HepG2 (cell line): ENCODE results near the gene ISOC2. TPM values are rescaled to one million over a fixed set of nuclear protein-coding genes. Genes with fewer than 3 reads are reported as not detected.
A peak's percentile ranks its signal among the peaks of the same experiment; 100 is the strongest.

ENCODE experiments used
- DBP ChIP-seq: sonication (generic); formaldehyde crosslinking; IDR thresholded peaks from 2 replicates; pipeline ENCODE4 v1.4.0; 2020; ENCODE audit warnings: missing genetic modification reagents; ENCODE audit errors: not compliant biosample characterization
- GTF3A ChIP-seq: sonication (generic); formaldehyde crosslinking; conservative IDR thresholded peaks from 2 replicates; pipeline ENCODE4 v1.4.0; 2020; ENCODE audit warnings: mild to moderate bottlenecking, missing genetic modification reagents
- HNF4A ChIP-seq: sonication (generic); formaldehyde crosslinking; IDR thresholded peaks from 2 replicates; pipeline ENCODE4 v1.4.0; 2020; ENCODE audit warnings: missing genetic modification reagents
- MAFK ChIP-seq, 2 experiments: IDR thresholded peaks in 1 of 2; conservative IDR thresholded peaks in 1 of 2; 2 replicates each; pipeline ENCODE4 v1.6.1; 2011; ENCODE audit warnings: improper control_type of control experiment in 2 of 2, low read length in 2 of 2
- MTF1 ChIP-seq: sonication (generic); formaldehyde crosslinking; IDR thresholded peaks from 2 replicates; pipeline ENCODE4 v1.5.0; 2020; ENCODE audit warnings: missing genetic modification reagents
- NFE2L2 ChIP-seq: fragments of 150-350 bp; IDR thresholded peaks from 2 replicates; pipeline ENCODE4 v1.6.1; 2014; ENCODE audit warnings: low read length
- RFXANK ChIP-seq: IDR thresholded peaks from 2 replicates; pipeline ENCODE4 v1.6.1; 2016
- TOE1 ChIP-seq: sonication (generic); formaldehyde crosslinking; IDR thresholded peaks from 2 replicates; pipeline ENCODE4 v1.4.0; 2020; ENCODE audit warnings: mild to moderate bottlenecking, missing genetic modification reagents
- ZNF10 ChIP-seq: sonication (generic); formaldehyde crosslinking; IDR thresholded peaks from 2 replicates; pipeline ENCODE4 v1.4.0; 2020; ENCODE audit warnings: mild to moderate bottlenecking, low read depth, missing genetic modification reagents, borderline replicate concordance
- ZNF232 ChIP-seq: sonication (generic); formaldehyde crosslinking; IDR thresholded peaks from 2 replicates; pipeline ENCODE4 v1.4.0; 2020; ENCODE audit warnings: missing genetic modification reagents, borderline replicate concordance
- ZNF652 ChIP-seq: IDR thresholded peaks from 2 replicates; pipeline ENCODE4 v1.6.1; 2016; ENCODE audit warnings: low read depth, borderline replicate concordance
- polyA plus RNA-seq, 8 experiments: library from polyadenylated mRNA; depleted of rRNA in 3 of 8; stranded (reverse) in 7 of 8; unstranded in 1 of 8; fragments of >200 nt; fragmentation: Illumina TruSeq in 4 of 8; extraction: Trizol in 4 of 8; gene quantifications; 2 replicates each; pipeline versions ENCODE4 v1.2.1 to v1.2.3, GENCODE V29; 2011 to 2016; ENCODE audit warnings: low read depth in 4 of 8, missing spikeins in 1 of 8, mixed read lengths in 1 of 8; ENCODE audit not compliant: insufficient read depth in 1 of 8
- total RNA-seq, 5 experiments: library from RNA; depleted of rRNA; stranded (reverse); fragments of >200 nt; fragmentation: Illumina TruSeq; extraction: Trizol; gene quantifications; 2 replicates each; pipeline ENCODE4 v1.2.3, GENCODE V29; 2016; ENCODE audit warnings: low read depth in 1 of 5
- TF ChIP-seq, protein P1 (sequence below), 2 experiments: sonication (generic) in 1 of 2; formaldehyde crosslinking in 1 of 2; IDR thresholded peaks; 2 replicates each; pipeline versions ENCODE4 v1.4.0 to v1.6.1; 2016 to 2020; ENCODE audit warnings: borderline replicate concordance in 1 of 2, low read depth in 1 of 2, mild to moderate bottlenecking in 1 of 2, missing genetic modification reagents in 1 of 2
- TF ChIP-seq, protein P2 (sequence below): sonication (generic); formaldehyde crosslinking; IDR thresholded peaks from 2 replicates; pipeline ENCODE4 v1.4.0; 2020; ENCODE audit warnings: missing genetic modification reagents, borderline replicate concordance
- TF ChIP-seq, protein P3 (sequence below): sonication (generic); formaldehyde crosslinking; IDR thresholded peaks from 2 replicates; pipeline ENCODE4 v1.8.0; 2022; ENCODE audit warnings: mild to moderate bottlenecking, missing genetic modification reagents, borderline replicate concordance
- TF ChIP-seq, protein P4 (sequence below): sonication (generic); formaldehyde crosslinking; IDR thresholded peaks from 2 replicates; pipeline ENCODE4 v1.4.0; 2020; ENCODE audit warnings: missing genetic modification reagents, borderline replicate concordance

Gene ISOC2
- total and polyA plus RNA-seq, 2 of the 13 experiments (the other 11 are each of a cell fraction or from before 2014, with no cell fraction given) = 76.8 to 105 TPM

GRCh38 chr19:55460670-55461258 lies 678 bp downstream of the ISOC2 start (continued):
- TF ChIP-seq, protein P1, sequence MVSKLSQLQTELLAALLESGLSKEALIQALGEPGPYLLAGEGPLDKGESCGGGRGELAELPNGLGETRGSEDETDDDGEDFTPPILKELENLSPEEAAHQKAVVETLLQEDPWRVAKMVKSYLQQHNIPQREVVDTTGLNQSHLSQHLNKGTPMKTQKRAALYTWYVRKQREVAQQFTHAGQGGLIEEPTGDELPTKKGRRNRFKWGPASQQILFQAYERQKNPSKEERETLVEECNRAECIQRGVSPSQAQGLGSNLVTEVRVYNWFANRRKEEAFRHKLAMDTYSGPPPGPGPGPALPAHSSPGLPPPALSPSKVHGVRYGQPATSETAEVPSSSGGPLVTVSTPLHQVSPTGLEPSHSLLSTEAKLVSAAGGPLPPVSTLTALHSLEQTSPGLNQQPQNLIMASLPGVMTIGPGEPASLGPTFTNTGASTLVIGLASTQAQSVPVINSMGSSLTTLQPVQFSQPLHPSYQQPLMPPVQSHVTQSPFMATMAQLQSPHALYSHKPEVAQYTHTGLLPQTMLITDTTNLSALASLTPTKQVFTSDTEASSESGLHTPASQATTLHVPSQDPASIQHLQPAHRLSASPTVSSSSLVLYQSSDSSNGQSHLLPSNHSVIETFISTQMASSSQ (IDR thresholded peaks at IDR 0.05; ENCODE audit: low read depth) = 0 out of 2 replicates have a peak, but pooled peaks have one; percentile 13
- TF ChIP-seq, protein P1 (CRISPR knock-in tag; IDR thresholded peaks at IDR 0.05; ENCODE audit: borderline replicate concordance) = no peak
- TF ChIP-seq ZNF232 (no peak), ZNF10 (CRISPR knock-in tag) (no peak), MAFK (conservative IDR thresholded peaks at IDR 0.05 in 1 of 2, IDR thresholded peaks at IDR 0.05 in 1 of 2; ENCODE audit: low read length in 2 of 2) (no peak), NFE2L2 (no peak), TOE1 (no peak), DBP (peak; percentile 6), HNF4A (CRISPR knock-in tag) (peak; percentile 19; the same call in 1 of the 2 replicates), GTF3A (CRISPR knock-in tag) (no peak), ZNF652 (no peak), RFXANK (CRISPR knock-in tag) (no peak), MTF1 (CRISPR knock-in tag) (no peak)
- TF ChIP-seq, protein P2, sequence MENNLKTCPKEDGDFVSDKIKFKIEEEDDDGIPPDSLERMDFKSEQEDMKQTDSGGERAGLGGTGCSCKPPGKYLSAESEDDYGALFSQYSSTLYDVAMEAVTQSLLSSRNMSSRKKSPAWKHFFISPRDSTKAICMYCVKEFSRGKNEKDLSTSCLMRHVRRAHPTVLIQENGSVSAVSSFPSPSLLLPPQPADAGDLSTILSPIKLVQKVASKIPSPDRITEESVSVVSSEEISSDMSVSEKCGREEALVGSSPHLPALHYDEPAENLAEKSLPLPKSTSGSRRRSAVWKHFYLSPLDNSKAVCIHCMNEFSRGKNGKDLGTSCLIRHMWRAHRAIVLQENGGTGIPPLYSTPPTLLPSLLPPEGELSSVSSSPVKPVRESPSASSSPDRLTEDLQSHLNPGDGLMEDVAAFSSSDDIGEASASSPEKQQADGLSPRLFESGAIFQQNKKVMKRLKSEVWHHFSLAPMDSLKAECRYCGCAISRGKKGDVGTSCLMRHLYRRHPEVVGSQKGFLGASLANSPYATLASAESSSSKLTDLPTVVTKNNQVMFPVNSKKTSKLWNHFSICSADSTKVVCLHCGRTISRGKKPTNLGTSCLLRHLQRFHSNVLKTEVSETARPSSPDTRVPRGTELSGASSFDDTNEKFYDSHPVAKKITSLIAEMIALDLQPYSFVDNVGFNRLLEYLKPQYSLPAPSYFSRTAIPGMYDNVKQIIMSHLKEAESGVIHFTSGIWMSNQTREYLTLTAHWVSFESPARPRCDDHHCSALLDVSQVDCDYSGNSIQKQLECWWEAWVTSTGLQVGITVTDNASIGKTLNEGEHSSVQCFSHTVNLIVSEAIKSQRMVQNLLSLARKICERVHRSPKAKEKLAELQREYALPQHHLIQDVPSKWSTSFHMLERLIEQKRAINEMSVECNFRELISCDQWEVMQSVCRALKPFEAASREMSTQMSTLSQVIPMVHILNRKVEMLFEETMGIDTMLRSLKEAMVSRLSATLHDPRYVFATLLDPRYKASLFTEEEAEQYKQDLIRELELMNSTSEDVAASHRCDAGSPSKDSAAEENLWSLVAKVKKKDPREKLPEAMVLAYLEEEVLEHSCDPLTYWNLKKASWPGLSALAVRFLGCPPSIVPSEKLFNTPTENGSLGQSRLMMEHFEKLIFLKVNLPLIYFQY (CRISPR knock-in tag) = no peak
- TF ChIP-seq, protein P3, sequence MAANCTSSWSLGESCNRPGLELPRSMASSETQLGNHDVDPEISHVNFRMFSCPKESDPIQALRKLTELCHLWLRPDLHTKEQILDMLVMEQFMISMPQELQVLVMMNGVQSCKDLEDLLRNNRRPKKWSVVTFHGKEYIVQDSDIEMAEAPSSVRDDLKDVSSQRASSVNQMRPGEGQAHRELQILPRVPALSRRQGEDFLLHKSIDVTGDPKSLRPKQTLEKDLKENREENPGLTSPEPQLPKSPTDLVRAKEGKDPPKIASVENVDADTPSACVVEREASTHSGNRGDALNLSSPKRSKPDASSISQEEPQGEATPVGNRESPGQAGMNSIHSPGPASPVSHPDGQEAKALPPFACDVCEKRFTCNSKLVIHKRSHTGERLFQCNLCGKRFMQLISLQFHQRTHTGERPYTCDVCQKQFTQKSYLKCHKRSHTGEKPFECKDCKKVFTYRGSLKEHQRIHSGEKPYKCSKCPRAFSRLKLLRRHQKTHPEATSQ (CRISPR knock-in tag) = no peak
- TF ChIP-seq, protein P4, sequence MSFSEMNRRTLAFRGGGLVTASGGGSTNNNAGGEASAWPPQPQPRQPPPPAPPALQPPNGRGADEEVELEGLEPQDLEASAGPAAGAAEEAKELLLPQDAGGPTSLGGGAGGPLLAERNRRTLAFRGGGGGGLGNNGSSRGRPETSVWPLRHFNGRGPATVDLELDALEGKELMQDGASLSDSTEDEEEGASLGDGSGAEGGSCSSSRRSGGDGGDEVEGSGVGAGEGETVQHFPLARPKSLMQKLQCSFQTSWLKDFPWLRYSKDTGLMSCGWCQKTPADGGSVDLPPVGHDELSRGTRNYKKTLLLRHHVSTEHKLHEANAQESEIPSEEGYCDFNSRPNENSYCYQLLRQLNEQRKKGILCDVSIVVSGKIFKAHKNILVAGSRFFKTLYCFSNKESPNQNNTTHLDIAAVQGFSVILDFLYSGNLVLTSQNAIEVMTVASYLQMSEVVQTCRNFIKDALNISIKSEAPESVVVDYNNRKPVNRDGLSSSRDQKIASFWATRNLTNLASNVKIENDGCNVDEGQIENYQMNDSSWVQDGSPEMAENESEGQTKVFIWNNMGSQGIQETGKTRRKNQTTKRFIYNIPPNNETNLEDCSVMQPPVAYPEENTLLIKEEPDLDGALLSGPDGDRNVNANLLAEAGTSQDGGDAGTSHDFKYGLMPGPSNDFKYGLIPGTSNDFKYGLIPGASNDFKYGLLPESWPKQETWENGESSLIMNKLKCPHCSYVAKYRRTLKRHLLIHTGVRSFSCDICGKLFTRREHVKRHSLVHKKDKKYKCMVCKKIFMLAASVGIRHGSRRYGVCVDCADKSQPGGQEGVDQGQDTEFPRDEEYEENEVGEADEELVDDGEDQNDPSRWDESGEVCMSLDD (CRISPR knock-in tag) = no peak
